Transverse colon (tissue), 3 donors: ENCODE data around the gene OPA1.

Experiments
- POLR2A ChIP-seq: fragments of 450-650 bp; IDR thresholded peaks from one replicate; pipeline ENCODE4 v1.6.1; 2016; ENCODE audit warnings: antibody characterized with exemption, mild to moderate bottlenecking, moderate library complexity
- TF ChIP-seq, protein P1 (sequence below), 5 experiments: fragments of 200-600 bp in 3 of 5; fragments of 450-650 bp in 2 of 5; sonication (generic) in 3 of 5; IDR thresholded peaks; 1 replicate in 2 of 5; 2 replicates in 3 of 5; pipeline ENCODE4 v1.5.1; 2016 to 2017; ENCODE audit warnings: antibody characterized with exemption in 5 of 5, inconsistent platforms in 3 of 5, mild to moderate bottlenecking in 2 of 5, moderate library complexity in 1 of 5

DNA sequence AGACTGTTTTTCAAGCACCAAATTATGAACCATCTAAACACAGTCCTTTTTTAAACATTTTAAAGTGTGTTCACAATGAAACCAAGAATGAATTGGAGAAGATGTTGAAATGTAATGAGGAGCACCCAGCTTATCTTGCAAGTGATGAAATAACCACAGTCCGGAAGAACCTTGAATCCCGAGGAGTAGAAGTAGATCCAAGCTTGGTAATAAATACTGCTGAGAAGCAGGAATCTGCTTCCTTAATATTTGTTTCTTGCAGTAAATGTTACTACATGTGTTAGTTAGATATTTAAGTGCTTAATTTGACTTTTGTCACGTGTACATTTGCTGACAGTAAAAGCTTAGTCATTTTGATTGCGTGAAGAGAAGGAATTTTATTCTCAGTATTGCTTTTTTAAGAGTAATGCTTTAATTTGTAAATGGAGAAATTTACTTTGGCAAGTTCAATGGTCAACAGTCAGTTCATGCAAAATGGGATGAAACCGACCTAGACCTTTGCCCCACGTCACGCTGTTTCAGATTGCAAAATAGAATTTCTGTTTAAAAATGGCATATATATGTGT, 69.8 kb downstream of the OPA1 start:
- TF ChIP-seq, protein P1, sequence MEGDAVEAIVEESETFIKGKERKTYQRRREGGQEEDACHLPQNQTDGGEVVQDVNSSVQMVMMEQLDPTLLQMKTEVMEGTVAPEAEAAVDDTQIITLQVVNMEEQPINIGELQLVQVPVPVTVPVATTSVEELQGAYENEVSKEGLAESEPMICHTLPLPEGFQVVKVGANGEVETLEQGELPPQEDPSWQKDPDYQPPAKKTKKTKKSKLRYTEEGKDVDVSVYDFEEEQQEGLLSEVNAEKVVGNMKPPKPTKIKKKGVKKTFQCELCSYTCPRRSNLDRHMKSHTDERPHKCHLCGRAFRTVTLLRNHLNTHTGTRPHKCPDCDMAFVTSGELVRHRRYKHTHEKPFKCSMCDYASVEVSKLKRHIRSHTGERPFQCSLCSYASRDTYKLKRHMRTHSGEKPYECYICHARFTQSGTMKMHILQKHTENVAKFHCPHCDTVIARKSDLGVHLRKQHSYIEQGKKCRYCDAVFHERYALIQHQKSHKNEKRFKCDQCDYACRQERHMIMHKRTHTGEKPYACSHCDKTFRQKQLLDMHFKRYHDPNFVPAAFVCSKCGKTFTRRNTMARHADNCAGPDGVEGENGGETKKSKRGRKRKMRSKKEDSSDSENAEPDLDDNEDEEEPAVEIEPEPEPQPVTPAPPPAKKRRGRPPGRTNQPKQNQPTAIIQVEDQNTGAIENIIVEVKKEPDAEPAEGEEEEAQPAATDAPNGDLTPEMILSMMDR (IDR thresholded peaks at IDR 0.05): no peak
- no peak for TF ChIP-seq POLR2A
